GM10847 (cell line): ENCODE measurements around the gene NAA25.

ENCODE experiments used
- POLR2A ChIP-seq: IDR thresholded peaks from 2 replicates; pipeline ENCODE4 v1.6.1; 2011; ENCODE audit not compliant: insufficient read length; ENCODE audit errors: extremely low read depth

The NAA25 gene

DNA sequence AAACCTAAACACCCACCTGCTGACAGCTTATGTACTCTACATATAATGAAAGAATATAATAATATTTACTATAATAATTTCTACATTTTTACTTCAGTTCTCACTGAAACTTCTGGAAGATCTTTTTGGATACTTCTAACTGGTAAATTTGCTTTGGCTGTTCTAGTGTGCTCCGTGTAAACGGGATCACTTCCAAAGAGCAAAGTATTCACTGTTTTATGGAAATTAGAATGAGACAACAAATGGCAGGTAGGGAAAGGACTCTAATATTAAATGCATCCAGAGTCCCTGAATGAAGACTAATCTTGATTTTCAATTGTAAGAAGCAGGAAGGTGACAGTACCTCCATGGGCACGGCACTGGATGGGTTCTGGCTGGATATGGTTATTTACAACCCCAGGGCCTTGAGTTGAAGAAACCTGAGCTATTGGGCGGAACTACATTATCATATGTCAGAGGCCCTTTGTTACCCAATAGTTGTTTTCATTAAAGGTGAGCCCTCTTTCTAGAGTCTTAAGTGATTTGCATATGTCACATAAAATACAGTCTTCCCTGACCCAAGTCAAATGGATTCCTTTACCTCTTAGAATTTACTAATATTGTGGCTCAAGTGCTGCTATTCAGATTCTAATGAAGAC lies 84.7 kb downstream of the NAA25 start:
- TF ChIP-seq POLR2A = no peak

- TF ChIP-seq POLR2A = no peak
Observed at GRCh38 chr12:112022241-112023016, 86.2 kb downstream of the NAA25 start.

DNA sequence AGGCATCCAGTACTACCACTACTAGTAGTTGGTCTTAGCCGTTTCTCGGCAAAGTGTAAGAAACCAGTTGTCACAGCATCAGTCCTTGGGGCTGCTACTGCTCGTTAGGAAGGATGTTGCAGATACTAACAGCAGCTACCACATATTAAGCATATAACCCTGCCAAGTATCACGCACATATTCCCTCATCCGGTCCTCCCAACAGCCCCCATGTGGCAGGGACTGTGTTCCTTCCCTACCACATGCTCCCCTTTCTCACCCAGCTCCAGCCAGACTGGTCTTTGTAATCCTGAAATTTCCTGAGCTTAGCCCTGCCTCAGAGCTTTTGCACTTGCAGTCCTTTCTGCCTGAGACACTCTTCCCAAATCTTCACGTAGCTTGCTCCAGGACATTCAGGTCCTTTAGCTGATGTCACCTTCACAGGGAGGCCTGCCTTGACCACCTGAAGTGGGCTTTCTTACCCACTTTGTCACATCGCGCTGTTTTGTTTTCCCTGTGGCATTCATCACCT lies 87.6 kb downstream of the NAA25 start:
- TF ChIP-seq POLR2A = no peak

GRCh38 chr12:112018571-112019237 lies 89.9 kb downstream of the NAA25 start:
- TF ChIP-seq POLR2A = no peak

- TF ChIP-seq POLR2A = no peak
Observed at GRCh38 chr12:112017041-112017440, 91.5 kb downstream of the NAA25 start.

- no peak for TF ChIP-seq POLR2A
Observed at GRCh38 chr12:112015938-112016337, 92.6 kb downstream of the NAA25 start.

DNA sequence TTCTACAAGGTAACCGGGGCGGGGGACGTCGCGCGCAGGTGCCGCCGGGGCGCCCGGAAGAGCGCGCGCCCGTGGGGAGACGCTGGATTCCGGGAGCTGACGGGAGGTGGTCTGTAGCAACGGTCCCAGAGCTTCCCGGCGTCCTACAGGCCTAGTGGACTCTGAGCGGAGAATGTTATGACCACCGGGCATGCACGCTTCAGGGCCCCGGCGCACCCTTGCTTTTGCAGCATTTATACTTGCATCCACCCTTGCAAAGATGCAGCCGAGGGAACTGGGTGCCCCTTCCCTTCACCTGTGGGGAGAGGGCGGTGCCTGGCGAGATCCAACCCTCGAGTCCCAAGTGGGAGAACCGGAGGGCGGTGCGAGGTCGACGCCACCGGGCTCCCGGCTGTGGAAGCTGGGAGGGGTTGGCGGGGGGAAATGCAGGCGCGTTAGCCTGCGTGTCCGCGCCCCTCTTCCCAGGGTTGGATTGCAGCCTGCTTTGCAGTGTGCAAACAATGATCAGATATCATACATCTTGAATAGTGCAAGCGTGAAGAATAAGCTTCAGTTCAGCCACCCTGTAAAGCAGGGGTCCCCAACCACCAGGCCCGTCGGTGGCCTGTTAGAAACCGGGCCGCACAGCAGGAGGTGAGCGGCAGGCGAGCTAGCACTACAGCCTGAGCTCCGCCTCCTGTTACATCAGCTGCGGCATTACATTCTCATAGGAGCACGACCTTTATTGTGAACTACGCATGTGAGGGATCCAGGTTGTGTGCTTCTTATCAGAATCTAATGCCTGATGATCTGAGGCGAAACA lies 94.8 kb downstream of the NAA25 start:
- peak; percentile 66 for TF ChIP-seq POLR2A

DNA sequence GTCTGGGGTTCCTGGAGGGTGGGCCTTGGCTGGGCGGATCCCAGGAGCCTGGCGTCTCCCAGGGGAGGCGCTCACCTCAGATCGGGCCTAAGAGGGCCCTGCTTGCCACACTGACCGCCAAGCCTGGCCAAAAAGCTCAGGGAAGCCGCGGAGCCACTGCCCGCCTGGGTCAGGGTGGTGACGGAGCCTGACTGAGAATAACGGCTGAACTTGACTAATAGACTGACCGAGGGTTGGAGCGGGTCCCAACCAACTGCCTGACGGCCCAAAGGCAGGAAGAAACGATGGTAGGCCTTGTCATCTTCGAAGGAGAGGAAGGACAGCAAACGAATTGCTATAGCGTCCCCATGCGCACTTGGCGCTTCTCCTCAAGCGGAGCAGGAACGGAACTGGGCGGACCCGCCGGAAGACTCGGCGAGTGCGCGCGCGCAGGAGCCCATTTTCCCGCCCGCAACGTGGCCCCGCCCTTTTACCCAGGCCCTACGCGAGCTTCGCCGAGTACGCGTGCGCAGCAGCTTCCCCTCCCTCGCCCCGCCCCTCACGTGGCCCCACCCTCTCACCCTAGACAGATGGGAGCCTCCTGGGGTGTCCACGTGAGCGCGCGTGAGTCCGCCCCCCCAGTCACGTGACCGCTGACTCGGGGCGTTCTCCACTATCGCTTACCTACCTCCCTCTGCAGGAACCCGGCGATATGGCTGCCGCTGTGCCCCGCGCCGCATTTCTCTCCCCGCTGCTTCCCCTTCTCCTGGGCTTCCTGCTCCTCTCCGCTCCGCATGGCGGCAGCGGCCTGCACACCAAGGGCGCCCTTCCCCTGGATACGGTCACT lies 95.6 kb downstream of the NAA25 start, which contains the start of the genes ERP29 and TMEM116:
ERP29 (plus strand) TSS at position 652 of the 826 bp plus-strand sequence; CDS start at position 692, 40 bp downstream.
TMEM116 (minus strand) TSS at position 391 of the 826 bp plus-strand sequence. CDS start 7,895 bp downstream, outside the sequence.
- TF ChIP-seq POLR2A = peak; percentile 69

DNA sequence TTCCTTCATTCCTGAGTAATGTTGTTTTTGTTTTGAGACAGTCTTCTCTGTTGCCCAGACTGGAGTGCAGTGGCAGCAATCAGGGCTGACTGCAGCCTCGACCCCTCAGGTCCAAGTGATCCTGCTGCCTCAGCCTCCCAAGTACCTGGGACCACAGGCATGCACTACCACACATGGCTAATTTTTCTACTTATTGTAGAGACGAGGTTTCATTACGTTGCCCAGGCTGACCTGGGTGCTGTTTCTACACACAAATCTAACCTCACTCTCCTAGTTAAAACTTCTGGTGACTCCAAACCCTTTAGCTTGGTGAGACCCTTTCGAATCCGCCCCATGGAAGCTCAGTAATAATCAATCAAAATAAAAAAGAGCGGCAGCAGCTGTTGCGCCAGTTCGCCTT lies 96.9 kb downstream of the NAA25 start:
- TF ChIP-seq POLR2A = no peak

GRCh38 chr12:112010415-112011344 lies 97.9 kb downstream of the NAA25 start:
- TF ChIP-seq POLR2A = no peak

GRCh38 chr12:112008918-112009317 lies 99.7 kb downstream of the NAA25 start:
- TF ChIP-seq POLR2A = no peak

DNA sequence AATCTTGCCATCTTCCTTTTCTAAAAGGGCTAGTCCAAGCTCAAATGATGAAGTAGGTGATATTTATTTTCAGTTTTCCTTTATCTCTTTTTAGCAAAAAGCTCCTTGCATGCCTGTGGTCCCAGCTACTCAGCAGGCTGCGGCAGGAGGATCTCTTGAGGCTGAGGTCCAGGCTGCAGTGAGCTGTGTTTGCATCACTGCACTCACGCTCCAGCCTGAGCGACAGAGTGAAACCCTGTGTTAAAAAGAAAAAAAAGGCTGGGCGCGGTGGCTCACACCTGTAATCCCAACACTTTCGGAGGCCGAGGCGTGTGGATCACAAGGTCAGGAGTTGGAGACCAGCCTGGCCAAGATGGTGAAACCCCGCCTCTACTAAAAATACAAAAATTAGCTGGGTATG lies 100.6 kb downstream of the NAA25 start:
- TF ChIP-seq POLR2A = no peak

DNA sequence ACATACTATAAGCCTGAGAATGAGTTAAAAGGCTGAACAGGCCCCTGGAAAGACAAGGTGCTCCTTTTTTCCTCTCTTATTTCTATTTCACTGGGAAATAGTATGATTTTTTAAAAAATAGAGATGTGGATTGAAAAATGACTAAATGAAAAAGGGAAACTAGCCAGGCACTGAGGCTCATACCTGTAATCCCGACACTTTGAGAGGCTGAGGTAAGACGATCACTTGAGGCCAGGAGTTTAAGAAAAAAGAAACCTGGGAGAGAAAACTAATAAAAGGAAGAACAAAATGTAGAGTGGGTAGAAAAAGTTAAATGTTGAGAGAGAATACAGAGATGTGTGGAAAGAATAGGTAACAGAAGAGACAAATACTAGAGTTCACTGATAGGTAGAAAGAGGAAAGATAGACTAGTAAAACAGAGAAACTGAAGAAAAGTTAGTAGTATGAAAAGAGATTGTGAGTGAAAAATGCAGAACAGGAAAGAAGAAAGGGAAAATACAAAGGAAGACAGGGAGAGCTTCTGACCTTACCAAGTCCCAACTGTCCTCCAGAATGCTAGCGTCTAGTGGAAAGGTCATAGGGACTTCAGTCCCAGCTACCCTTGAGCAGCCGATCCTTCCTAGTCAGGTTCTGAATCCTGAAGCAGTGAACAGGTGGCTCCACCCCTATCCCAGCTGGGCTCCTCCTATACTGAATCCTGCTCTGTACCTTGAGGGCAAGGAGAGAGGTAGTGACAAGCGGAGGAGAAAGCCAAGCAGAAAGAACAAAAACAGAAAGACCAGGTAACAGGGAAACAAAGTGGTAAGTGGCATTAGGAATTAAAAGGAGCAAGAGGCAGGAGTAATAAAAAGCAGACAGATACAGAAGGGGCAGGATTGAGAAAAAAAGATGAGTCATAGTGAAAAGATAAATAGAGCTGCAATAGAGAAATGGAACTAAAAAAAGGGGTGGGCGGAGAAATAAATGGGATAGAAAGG lies 102.9 kb downstream of the NAA25 start:
- no peak for TF ChIP-seq POLR2A
